Loucy (cell line): Measurements from ENCODE around the gene DEDD.

ENCODE experiments used
- H2AFZ ChIP-seq: fragments of 200-600 bp; sonication (generic); 2 replicates; pipeline ENCODE4 v1.6.0; 2016; ENCODE audit warnings: antibody characterized with exemption, mild to moderate bottlenecking, low read length, moderate library complexity
- H3F3A ChIP-seq: fragments of 200-600 bp; 2 replicates; pipeline ENCODE4 v1.6.0; 2016; ENCODE audit warnings: antibody characterized with exemption, low read depth, mild to moderate bottlenecking
- H3K27me3 ChIP-seq: fragments of 200-600 bp; sonication (generic); 2 replicates; pipeline ENCODE4 v1.6.1; 2014; ENCODE audit warnings: low read length, mild to moderate bottlenecking; ENCODE audit not compliant: insufficient read depth, poor library complexity, severe bottlenecking
- H3K36me3 ChIP-seq: fragments of 200-600 bp; sonication (generic); 2 replicates; pipeline ENCODE4 v1.6.1; 2016; ENCODE audit warnings: low read length; ENCODE audit not compliant: insufficient read depth
- H3K4me1 ChIP-seq: fragments of 200-600 bp; sonication (generic); 2 replicates; pipeline ENCODE4 v1.5.1; 2014; ENCODE audit warnings: low read length, mild to moderate bottlenecking; ENCODE audit not compliant: insufficient read depth, poor library complexity, severe bottlenecking
- H3K4me2 ChIP-seq: fragments of 200-600 bp; sonication (generic); 2 replicates; pipeline ENCODE4 v1.6.0; 2014; ENCODE audit warnings: antibody characterized with exemption, low read length, low read depth, mild to moderate bottlenecking; ENCODE audit not compliant: poor library complexity, severe bottlenecking
- H3K4me3 ChIP-seq: fragments of 200-600 bp; sonication (generic); 2 replicates; pipeline ENCODE4 v1.5.1; 2014; ENCODE audit warnings: low read length, mild to moderate bottlenecking, mixed read lengths; ENCODE audit not compliant: poor library complexity, severe bottlenecking
- H3K79me2 ChIP-seq: fragments of 200-600 bp; sonication (generic); 2 replicates; pipeline ENCODE4 v1.6.1; 2014; ENCODE audit warnings: low read length; ENCODE audit not compliant: insufficient read depth
- H3K9ac ChIP-seq: fragments of 200-600 bp; sonication (generic); 2 replicates; pipeline ENCODE4 v1.6.0; 2014; ENCODE audit warnings: mild to moderate bottlenecking, low read depth, low read length, moderate library complexity; ENCODE audit not compliant: poor library complexity, severe bottlenecking
- H3K9me2 ChIP-seq: fragments of 200-600 bp; sonication (generic); replicated peaks from 2 replicates; pipeline ENCODE4 v1.6.1; 2016; ENCODE audit warnings: low read depth, low read length, mixed read lengths
- H3K9me3 ChIP-seq: fragments of 200-600 bp; sonication (generic); 2 replicates; pipeline ENCODE4 v1.6.1; 2014; ENCODE audit warnings: mild to moderate bottlenecking, antibody characterized with exemption, low read length, low read depth; ENCODE audit not compliant: insufficient read depth
- H4K20me1 ChIP-seq: fragments of 200-600 bp; sonication (generic); 2 replicates; pipeline ENCODE4 v1.6.0; 2014; ENCODE audit warnings: antibody characterized with exemption, low read length, mild to moderate bottlenecking; ENCODE audit not compliant: insufficient read depth, poor library complexity, severe bottlenecking
- CTCF ChIP-seq: fragments of 200-600 bp; sonication (generic); conservative IDR thresholded peaks from 2 replicates; pipeline ENCODE4 v1.5.1; 2014; ENCODE audit warnings: mild to moderate bottlenecking, antibody characterized with exemption, low read length
- EZH2phosphoT487 ChIP-seq: fragments of 200-600 bp; IDR thresholded peaks from 2 replicates; pipeline ENCODE4 v1.6.1; 2018; ENCODE audit warnings: antibody characterized with exemption, mild to moderate bottlenecking, moderate library complexity, borderline replicate concordance

Gene DEDD

GRCh38 chr1:161089251-161089924, 43.1 kb downstream of the DEDD start, which contains the start of gene NECTIN4:
Gene NECTIN4, minus strand, starts transcription at chr1:161089558. Its CDS starts 262 bp downstream, at chr1:161089296.
- no peak within 1 kb of the TSS for H2AFZ ChIP-seq
- H3K4me2 ChIP-seq: no peak within 1 kb of the TSS
- no peak within 1 kb of the TSS for H3K9ac ChIP-seq
- H3F3A ChIP-seq: no peaks in the 10 kb centered on the region
- H3K27me3 ChIP-seq: no peaks in the 10 kb centered on the region
- H3K36me3 ChIP-seq: no peaks in the 10 kb centered on the region
- no peak within 1 kb of the TSS for H3K4me3 ChIP-seq
- H4K20me1 ChIP-seq: no peaks in the 10 kb centered on the region
- no peaks in the 10 kb centered on the region for H3K9me3 ChIP-seq
- H3K9me2 ChIP-seq: no peaks in the 10 kb centered on the region
- H3K4me1 ChIP-seq: no peaks in the 10 kb centered on the region
- no peak for TF ChIP-seq EZH2phosphoT487
- TF ChIP-seq CTCF: no peak
- H3K79me2 ChIP-seq: no peaks in the 10 kb centered on the region

- no peak overlapping the region for H3K9ac ChIP-seq
- no peaks in the 10 kb centered on the region for H3K27me3 ChIP-seq
- no peak overlapping the region for H3K4me3 ChIP-seq
- TF ChIP-seq EZH2phosphoT487 (no peak), CTCF (no peak)
- no peaks in the 10 kb centered on the region for H3K9me2 ChIP-seq
- no peaks in the 10 kb centered on the region for H3K36me3 ChIP-seq
- no peaks in the 10 kb centered on the region for H3K4me1 ChIP-seq
- no peaks in the 10 kb centered on the region for H4K20me1 ChIP-seq
- no peak overlapping the region for H3K4me2 ChIP-seq
- H3K9me3 ChIP-seq: no peaks in the 10 kb centered on the region
- H3F3A ChIP-seq: no peaks in the 10 kb centered on the region
- no peaks in the 10 kb centered on the region for H3K79me2 ChIP-seq
- no peak overlapping the region for H2AFZ ChIP-seq
Measured at GRCh38 chr1:161088587-161089110, 43.8 kb downstream of the DEDD start.

GRCh38 chr1:161086457-161086856, 46.0 kb downstream of the DEDD start:
- H3K4me1 ChIP-seq: no peaks in the 10 kb centered on the region
- no peak overlapping the region for H3K9ac ChIP-seq
- H3K4me2 ChIP-seq: no peak overlapping the region

More at GRCh38 chr1:161086457-161086856, 46.0 kb downstream of the DEDD start:
- no peaks in the 10 kb centered on the region for H3K79me2 ChIP-seq
- no peaks in the 10 kb centered on the region for H3K27me3 ChIP-seq
- no peak overlapping the region for H3K4me3 ChIP-seq
- no peaks in the 10 kb centered on the region for H3F3A ChIP-seq
- H4K20me1 ChIP-seq: no peaks in the 10 kb centered on the region
- no peaks in the 10 kb centered on the region for H3K36me3 ChIP-seq
- no peak overlapping the region for H2AFZ ChIP-seq
- H3K9me2 ChIP-seq: no peaks in the 10 kb centered on the region
- no peaks in the 10 kb centered on the region for H3K9me3 ChIP-seq
- TF ChIP-seq EZH2phosphoT487 (no peak), CTCF (no peak)
